Activated T-helper 9 cell treated with anti-CD3 and anti-CD28 coated beads, Interleukin-2, amount 50 U/mL, for 16 hours (primary cell): ENCODE results near the gene TNS1.

ENCODE experiments used
- DNase-seq: peaks from one replicate; pipeline ENCODE4 v3.0.0-alpha.2; 2020; ENCODE audit warnings: low read depth

The TNS1 gene

DNA sequence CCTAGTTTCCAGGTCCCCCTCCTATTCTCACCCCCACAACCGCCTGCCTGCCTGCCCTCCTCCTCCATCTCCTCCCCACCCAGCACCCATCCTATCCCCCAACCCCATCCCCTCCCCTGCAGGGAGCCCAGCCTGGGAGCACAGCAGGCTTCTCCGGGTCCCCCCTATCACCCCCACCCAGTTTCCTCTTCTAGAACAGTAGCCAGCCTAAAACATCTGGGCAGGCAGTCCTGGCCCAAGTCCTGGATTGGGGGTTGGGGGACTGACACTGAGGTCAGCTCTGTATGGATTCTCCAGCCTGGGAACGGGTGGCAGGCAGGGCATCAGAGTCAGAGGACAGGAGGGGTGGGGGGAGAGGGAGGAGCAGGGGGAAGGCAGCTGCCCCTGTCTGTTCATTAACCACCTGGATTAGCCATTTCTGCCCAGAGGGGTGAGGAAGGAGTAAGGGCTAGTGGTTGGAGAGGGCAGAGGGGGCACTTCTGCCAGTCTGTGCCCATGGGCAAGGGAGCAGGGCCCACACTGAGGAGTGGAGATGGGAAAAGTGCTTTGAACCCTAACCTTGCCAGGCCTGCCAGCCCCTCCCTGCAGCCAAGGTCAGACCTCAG, 60.0 kb downstream of the TNS1 start:
- no peak for DNase-seq

DNA sequence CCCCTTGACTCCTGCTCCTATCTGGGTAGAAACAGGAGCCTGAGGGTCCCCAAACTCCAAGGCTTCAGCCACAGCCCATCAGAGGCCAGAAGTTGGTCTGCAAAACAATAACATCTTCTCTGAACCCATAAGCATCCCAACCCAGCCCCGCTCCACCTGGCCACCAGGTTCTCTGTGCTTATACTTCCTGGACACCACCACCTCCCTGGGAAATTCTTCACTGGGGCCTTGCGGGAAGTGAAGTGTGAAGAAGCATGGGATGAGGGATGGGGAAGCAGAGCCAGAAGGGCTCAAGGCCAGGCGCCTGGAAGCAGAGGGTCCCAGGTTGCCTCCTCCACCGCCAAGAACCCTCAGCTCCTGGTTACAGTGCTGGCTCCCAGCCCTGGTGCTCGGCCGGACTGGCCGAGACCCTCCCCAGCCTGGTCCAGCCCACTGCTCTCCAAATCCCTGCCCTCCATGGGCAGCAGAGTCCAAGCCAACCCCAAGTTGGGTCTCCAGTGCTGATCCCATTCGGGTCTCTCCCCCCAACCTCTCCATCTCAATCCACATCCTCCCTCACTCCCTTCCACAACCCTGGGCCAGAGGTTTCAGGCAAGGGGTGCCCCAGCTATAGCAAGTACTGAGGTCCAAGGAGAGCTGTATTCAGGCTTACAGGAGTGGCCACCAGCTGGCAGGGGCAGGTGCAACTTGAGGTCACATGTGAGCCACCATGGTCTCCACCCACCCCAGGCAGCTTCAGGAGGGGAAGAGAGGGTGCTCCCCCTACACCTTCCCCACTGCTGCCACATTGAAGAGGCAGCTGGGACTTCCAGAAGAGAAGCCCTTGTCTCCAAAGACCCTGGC, 60.7 kb downstream of the TNS1 start:
- DNase-seq: no peak

DNA sequence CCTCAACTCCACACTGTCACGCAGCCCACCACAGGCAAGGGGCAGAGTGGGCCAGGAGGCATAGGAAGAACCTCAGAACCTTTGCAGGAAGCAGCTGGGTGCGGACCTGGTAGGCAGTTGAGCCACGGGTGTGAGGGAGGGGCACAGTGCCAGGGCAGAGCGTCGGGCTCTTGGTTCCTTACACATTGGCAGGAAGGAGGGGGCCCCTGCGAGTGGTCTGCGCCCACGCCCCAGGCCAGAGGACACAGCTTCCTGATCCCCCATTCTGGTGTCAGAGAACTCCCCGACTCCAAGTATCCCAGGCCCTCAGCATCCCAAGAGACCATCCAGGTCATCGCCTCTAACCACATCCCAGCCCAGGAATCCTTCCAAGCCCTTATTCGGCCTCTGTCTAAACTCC, 61.5 kb downstream of the TNS1 start:
- DNase-seq: no peak

DNA sequence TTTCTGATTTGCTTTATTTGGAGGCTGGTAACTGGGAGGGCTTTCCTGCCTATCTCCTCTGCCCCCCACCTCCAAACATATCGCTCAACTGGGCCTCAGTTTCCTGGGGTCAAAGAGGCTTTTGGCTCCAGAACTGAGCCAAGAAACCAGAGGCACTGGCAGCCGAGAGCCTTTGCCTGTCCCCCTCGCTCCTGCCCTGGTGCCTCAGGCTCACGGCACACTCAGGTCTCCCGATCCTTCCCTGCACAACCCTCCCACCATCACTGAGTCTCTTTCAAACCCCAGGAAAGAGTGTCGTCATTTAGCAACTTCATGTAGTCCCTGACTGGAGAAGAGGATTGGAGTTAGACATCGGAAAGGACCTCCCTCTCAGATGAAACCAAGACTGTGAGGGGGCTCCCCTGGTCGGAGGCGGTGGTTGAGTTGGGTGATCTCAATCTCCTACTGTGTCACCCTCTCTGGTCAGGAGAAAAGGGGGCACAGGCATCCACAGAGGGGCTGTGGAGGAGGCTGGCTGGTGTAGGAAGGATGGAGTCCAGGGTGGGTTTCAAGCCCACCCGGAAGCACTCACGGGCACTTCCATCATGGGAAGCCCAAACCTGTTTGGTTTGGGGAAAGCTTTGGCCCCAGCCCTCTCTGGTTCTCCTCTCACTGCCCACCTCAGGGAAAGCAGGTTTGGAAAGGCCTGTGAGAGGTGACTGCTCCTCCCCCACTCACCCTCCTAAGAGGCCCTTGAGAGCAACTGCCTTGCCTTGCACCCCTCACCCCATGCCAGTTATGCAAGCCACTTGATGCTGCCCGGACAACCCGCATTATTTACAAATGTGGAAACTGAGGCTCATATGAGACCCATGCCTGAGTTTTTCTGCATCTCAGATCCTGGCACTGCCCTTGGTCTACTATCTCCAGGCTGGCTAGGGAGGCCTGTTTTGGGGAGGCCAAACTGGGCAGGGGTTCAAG, 62.3 kb downstream of the TNS1 start:
- no peak for DNase-seq

DNA sequence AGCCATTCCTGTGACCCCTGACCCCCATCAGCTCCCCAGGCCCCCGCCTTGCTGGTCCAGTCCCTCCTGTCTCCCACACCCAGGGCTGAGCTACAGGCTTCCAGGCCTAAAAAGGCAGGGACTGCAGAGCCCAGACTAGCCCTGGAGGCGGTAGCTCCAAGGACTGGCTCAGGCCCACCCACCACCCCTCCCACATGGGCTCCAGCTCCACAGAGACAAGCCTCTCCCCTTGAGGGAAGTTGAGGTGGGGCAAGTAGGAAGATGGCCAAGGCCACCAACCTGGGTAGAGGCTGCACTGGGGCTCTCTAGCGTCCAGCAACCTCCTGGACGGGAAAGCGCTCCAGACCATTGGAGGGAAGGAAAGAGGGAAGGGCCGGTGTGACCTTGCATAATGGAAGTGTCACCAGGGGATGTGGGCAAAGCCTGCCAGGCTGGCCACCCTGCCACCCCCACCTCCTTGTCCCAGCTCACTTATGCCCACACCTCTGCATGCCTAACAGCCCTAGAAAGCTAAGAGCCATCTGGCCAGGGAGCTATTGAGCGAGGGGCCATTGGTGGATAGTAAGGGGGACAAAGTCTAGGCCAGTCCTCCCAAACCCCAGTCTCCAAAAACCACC, 63.1 kb downstream of the TNS1 start:
- no peak for DNase-seq

DNA sequence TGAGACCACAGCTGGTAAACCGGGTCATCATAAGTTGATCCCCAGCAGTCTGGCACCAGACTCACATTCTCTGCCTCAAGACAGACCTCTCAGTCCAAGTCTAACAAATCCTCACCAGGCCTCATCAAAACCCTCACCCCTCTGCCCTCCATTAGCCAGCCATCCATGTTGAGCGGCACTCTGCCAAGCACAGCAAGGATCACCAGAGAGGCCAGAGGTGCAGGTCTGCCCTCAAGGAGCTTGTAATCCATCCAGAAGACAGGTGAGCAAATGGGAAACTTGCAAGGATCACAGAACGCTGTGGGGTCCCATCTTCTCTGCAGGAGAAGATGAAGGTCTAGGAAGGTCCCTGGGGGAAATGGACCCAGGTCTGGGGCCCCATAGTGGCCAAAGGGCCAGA, 63.6 kb downstream of the TNS1 start:
- no peak for DNase-seq

DNA sequence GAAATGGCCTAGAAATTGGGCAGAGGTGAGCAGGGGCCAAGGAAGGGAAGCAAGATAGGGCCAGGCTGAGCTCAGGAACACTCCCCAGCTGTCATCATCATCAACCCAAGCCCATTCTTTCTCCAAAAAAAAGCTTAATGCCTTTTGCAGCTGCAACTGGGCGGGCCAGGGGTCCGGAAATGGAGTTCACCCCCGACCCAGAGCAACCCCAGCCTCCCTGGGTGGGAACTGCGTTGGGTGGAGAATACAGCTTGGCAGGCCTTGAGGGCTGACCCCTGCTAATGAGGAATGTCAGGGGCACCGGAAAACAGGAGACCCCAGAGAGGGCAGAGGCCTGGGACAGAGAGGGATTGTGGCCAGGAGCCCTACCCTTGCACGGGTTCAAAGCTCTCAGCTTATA, 64.8 kb downstream of the TNS1 start:
- DNase-seq: no peak

DNA sequence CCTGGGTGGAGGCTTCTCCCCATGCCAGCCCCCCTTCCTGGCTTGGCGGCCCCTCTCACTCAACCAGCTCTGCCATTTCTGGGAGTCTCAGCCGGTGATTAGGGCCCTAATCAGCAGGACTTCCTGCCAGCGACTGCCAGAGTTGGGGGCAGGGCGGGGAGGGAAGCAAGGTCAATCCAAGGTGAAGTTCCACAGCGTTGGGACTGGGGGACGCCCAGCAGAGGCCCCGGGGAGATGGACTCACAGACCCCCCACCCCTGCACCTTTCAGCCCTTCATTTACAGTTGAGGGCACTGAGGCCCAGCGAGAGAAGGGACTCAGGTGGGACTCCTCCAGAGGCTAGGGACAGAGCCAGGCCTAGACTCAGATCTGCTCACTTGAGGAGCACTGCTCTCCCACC, 65.3 kb downstream of the TNS1 start:
- DNase-seq: no peak

DNA sequence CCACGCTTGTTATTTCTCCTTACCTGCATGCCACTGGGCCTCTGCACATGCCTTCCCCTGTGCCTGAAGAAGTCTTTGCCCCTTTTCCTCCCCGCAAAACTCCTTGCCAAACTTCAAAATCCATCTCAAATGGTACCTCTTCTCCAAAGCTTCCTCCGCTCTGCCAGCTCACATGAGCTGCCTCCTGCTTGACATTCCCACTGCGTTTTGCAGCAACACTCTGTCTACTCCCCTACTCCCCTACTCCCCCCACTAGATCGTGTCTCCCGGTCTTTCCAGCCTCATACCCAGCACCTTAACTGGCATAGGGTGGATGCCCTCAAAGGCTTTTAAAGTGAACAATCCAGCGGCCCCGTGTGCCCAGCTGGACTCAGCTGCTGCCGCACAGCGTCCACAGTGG, 65.8 kb downstream of the TNS1 start:
- no peak for DNase-seq

DNA sequence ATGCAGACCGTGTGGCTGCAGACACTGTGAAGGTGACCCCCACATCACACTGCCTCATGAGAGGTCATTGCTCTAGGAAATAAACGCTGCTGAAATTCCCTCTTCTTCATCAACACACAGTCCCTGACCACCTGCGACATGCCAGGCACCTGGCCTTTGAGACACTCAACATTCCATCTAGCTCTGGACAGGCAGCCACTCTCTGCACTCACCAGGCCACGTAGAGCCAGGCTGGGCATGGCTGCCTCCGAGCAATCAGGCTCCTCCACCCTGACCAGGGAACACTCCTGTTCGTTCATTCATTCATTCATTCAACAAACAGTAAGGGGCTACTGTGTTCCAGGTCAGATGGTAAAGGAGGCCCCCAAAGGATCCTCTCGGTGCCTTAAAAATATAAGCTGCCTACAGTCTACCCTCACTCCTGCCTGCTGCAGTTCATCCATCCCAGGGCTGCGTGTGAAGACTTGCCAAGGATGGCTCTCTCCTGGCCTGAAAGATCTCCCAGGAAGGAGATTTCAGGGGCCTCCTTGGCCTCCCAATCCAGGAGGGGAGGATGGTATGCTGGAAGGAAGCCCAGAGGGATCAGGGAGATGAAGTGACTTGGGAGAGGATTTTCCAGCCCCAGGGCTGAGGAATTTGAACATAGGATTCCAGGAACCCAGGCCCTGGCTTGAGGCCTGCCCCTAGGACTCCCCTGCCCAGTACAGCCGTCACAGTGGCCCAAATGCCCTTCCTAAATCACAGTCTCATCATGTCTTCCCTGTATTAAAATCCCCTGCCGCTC, 66.7 kb downstream of the TNS1 start:
- DNase-seq: no peak

DNA sequence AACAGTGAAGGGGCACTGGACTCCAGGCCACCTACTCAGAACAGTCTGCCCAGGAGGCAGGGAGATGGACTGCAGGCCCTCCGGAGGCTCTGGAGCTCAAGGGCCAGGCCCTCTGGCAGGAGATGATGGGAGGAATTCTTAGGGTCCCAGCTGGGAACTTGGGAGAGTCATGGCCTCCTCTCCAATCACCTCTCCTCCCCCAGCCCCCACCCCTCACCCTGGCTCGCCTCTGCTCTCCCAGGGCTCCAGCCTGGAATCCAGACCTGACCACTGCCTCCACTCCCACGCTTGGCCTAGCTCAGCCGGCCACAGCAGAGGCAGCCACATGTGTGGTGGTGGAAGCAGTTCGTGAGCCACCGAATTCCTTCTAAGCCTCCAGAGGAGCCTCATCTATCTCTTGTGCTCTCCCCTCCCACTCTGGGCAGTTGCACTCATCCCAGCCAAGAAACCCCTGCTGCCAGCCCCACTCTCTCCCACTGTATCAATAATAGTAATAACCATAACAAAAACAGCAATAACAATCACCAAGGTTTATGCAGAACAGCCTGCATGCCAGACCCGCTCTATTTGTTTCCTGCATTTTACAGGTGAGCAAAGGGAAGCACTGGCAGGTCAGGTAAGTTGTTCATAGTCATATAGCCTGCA, 67.4 kb downstream of the TNS1 start:
- no peak for DNase-seq

DNA sequence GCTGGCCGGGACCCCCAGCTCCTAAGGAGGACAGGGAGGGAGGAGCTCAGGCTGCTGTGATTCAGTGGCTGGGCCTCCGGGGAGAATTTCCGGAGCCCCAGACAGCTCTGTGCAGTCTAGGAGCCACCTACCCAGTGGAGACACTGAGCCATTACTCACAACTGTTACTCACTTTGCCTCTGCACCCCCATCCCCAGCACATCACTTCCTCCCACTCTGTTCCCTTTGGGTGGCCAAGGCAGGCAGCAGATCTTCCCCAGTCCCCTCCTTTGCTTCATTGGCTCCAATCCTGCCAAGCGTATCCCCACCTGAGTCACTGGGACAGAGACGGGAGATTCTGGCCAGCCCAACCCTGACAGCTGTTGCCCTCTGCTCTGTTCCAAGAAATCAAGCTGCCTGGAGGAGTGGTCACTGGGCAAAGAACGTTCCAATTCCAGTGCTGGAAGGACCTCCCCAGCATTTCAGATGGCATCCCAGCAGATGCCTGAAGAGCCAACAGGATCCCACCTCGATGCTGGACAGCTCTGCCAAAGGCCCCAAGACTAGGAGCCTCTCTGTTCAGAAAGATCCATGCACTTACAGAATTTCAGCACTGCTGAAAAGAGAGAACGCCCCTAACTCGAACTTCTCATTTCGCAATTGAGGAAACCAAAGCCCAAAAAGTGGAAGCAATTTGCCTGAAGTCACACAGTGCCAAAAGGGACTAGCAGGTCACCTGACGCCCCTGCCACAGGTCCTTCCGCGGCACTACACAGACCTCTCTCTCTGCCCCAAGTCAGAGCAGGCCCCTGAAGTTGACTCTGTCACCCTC, 68.3 kb downstream of the TNS1 start:
- DNase-seq: no peak

DNA sequence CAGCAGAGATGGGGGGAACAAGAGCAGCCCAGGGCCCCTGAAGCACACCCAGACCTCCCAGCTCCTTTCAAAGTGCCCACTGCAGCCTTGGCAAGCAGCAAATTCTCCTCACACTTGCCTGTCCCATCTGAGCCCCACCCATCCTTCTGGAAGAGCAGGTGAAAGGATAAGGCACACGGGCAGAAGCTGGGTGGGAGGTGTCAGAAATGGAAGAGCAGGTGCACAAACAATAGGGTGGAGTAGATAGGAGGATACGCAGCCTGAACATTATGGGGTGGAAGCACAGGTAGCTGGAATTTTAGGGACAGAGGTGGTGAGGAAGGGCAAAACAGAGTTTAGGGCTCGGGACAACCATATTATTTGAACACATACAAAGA, 69.2 kb downstream of the TNS1 start:
- no peak for DNase-seq

DNA sequence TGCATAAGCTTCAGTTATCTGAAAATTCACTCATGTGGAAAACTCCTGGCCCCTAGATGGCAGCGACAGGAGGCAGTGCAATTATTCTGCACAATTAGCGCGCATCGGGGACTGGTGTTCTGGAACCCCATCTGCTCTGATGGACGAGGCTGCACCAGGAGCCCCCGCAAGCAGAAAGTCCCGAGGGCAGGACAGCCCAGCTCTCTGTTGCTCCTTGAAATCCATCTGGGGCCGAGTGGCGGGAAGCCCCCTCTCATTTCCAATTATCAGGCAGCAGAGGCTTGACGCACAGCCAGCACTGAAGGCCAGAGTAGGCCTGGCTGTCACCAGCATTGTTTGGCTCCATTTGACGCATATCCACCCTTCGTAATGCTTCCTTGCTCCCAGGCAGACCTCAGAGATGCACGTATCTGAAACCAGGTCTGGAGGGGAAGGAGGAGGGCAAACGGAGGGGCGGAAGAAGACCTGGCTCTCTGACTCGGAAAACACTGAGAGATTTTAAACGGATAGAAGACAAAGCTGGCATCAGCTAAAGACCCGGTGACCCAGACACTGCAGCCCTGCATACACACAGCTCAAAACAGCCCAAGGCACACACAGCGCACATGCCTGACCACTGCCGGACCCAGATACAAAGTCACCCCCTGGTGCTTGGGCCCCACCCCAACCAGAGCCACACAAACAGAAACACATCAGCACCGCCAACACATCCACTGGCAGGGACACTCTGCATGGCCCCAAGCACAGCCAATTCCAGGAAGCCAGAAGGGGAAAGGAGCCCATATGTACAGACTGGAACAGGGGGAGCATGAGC, 69.8 kb downstream of the TNS1 start:
- no peak for DNase-seq

DNA sequence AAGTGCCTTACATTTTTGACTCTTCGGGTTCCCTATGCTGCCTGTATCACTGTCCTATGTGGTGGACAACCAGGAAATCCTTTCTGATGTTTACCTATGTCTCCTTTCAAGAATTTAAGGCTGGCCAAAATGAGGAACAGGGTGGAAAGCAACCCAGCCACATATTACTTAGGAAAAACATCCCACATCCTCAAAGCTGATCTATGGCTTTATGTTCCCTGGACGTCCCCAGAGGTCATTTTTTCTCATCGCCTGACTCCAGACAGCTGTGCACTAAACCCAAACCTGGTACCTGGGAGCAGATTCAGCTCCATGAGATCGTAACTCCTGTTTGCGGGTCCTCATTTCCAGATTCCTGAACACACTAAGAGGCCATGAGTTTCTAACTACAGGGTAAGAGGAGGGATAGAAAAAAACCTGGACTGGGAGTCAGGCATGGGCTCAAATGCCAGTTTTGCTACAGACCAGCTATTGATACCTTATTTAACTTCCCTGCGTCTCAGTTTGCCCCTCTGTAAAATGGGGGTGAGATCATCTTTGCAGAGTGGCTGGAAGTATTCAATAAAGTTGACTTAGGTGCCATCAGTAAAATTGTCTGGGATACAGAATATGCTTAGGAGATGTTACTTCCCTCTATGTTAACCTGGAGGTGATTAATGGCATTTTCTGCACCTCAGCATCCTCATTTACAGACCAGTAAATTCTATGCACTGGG, 70.8 kb downstream of the TNS1 start:
- DNase-seq: no peak

DNA sequence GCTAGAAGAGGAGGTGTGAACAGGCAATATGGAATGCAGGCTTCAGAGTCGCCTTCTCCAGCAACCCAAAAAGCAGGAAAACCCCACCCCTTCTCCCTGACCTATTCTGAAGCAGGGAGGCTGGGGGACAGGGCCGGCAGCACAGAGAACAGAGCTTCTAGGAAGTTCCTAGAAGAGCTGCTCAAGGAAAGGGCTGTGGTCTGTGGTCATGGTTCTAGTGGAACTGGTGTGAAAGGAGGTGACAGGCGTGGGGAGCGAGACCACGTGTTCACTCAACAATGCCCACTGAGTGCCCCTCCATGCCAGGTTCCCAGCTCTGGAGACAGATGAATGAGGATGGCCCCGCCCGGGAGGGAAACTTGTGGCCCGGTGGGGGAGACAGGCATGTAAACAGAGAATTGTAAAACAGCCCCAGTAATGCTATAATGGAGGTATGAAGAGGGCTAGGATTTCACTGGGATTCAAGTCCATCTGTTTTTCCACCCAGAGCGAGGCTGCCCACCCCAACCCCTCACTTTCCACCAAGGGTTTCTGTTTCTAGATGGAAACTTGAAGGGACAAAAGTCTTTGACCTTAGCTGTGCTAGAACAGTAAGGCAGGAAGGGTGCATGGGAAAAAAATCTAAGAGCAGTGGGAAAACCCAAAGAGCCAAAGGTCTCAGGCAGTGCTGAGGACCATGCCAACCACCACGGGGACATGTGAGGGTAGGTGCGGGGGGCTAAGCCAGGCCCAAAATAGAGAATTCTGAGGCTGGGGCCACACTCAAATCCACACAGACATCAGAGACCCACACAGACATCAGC, 71.8 kb downstream of the TNS1 start:
- no peak for DNase-seq

DNA sequence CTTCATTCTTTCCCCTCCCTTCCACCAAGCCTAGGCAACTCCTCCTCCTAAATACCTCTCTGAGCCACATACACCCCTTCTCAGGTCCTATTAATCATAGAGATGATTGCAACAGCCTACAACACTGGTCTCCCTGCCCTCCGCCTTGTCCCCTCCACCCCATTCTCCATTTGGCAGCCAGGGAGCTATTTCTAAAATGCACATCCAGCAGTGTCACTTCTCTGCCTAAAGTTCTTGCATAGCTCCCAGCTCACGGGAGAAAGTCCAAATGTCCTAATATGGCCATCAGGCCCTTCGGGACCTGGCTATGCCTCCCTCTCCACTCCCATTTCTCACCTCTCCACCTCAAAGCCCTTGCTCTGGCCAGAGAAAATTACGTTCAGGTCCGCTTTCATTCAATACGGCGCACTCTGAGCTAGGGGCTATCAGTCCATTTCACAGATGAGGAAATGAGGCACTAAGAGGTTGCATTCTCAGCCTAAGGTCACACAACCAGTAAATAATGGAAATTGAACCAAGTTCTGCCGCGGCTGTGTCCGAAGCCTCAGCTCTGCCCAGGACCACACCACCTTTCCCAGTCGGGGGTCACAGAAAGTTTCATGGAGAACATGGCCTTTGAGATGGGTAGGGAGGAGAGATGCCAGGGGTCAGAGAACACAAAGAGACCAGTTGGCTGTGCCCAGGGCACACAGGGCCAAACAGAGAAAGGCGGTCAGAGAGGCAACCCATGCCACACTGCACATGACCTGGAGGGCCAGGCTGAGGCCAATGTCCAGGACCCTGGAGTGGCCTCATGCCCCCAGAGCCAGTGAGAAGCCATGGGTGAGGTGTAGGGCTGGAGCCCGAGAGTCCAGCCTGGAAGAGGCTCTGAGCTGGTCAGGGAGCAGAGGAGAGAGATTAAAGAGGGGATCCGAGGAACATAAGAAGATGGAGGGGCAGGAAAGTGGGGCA, 72.8 kb downstream of the TNS1 start:
- DNase-seq: no peak
